ES-I3 (cell line): ENCODE measurements around the gene TEX35.
"Not testable (repeated sequence)": the region's sequence is repeated elsewhere in the genome, so short reads cannot be mapped to it uniquely, and the experiment has no call there.

Source experiments
- H3K36me3 ChIP-seq: 2 replicates; pipeline ENCODE4 v1.6.1; 2013; ENCODE audit warnings: mild to moderate bottlenecking, low read length, control low read depth, moderate library complexity; ENCODE audit not compliant: insufficient read depth
- H3K4me1 ChIP-seq: 2 replicates; pipeline ENCODE4 v1.6.1; 2013; ENCODE audit warnings: mild to moderate bottlenecking, control low read depth, low read length; ENCODE audit not compliant: insufficient read depth
- H3K9ac ChIP-seq: 2 replicates; pipeline ENCODE4 v1.6.1; 2013; ENCODE audit warnings: low read depth, mild to moderate bottlenecking, low read length, moderate library complexity
- H3K9me3 ChIP-seq: 2 replicates; pipeline ENCODE4 v1.6.1; 2013; ENCODE audit warnings: mild to moderate bottlenecking, low read length, moderate library complexity; ENCODE audit not compliant: control insufficient read depth, insufficient read depth

The TEX35 gene

GRCh38 chr1:178500091-178500770 lies 12.7 kb upstream of the TEX35 start:
- Histone ChIP-seq H3K9ac (no peak overlapping the region), H3K9me3 (no peaks in the 10 kb centered on the region), H3K4me1 (no peaks in the 10 kb centered on the region), H3K36me3 (no peaks in the 10 kb centered on the region)

- Histone ChIP-seq H3K36me3 (no peaks in the 10 kb centered on the region), H3K9me3 (no peaks in the 10 kb centered on the region), H3K9ac (no peak overlapping the region), H3K4me1 (no peaks in the 10 kb centered on the region)
Measured at GRCh38 chr1:178500936-178501554, 11.9 kb upstream of the TEX35 start.

GRCh38 chr1:178501705-178502329 lies 11.1 kb upstream of the TEX35 start:
- H3K36me3 ChIP-seq, result no peaks in the 10 kb centered on the region
- H3K4me1 ChIP-seq, result no peaks in the 10 kb centered on the region
- no peak overlapping the region for H3K9ac ChIP-seq
- no peaks in the 10 kb centered on the region for H3K9me3 ChIP-seq

GRCh38 chr1:178502330-178502714 lies 10.6 kb upstream of the TEX35 start:
- H3K36me3 ChIP-seq, result no peaks in the 10 kb centered on the region
- H3K9ac ChIP-seq, result no peak overlapping the region
- no peaks in the 10 kb centered on the region for H3K9me3 ChIP-seq
- no peaks in the 10 kb centered on the region for H3K4me1 ChIP-seq

- Histone ChIP-seq H3K9ac (no peak overlapping the region), H3K4me1 (no peaks in the 10 kb centered on the region), H3K9me3 (no peaks in the 10 kb centered on the region), H3K36me3 (no peaks in the 10 kb centered on the region)
Measured at GRCh38 chr1:178502856-178503255, 10.1 kb upstream of the TEX35 start.

- H3K9ac ChIP-seq, H3K9me3 ChIP-seq, H3K36me3 ChIP-seq, H3K4me1 ChIP-seq: not testable (repeated sequence)
Measured at GRCh38 chr1:178503316-178503715, 9.6 kb upstream of the TEX35 start.

- no peaks in the 10 kb centered on the region for H3K36me3 ChIP-seq
- H3K9ac ChIP-seq, result no peak overlapping the region
- H3K9me3 ChIP-seq, result no peaks in the 10 kb centered on the region
- no peaks in the 10 kb centered on the region for H3K4me1 ChIP-seq
Measured at GRCh38 chr1:178503849-178504248, 9.1 kb upstream of the TEX35 start.

GRCh38 chr1:178504286-178504685 lies 8.6 kb upstream of the TEX35 start:
- Histone ChIP-seq H3K9me3 (no peaks in the 10 kb centered on the region), H3K9ac (no peak overlapping the region), H3K4me1 (no peaks in the 10 kb centered on the region), H3K36me3 (no peaks in the 10 kb centered on the region)

- Histone ChIP-seq H3K36me3 (no peaks in the 10 kb centered on the region), H3K4me1 (no peaks in the 10 kb centered on the region), H3K9ac (no peak overlapping the region), H3K9me3 (no peaks in the 10 kb centered on the region)
Measured at GRCh38 chr1:178506177-178506576, 6.7 kb upstream of the TEX35 start.

- no peaks in the 10 kb centered on the region for H3K4me1 ChIP-seq
- no peak overlapping the region for H3K9ac ChIP-seq
- no peaks in the 10 kb centered on the region for H3K36me3 ChIP-seq
- no peaks in the 10 kb centered on the region for H3K9me3 ChIP-seq
Measured at GRCh38 chr1:178506669-178507068, 6.2 kb upstream of the TEX35 start.

GRCh38 chr1:178509414-178510007 lies 3.4 kb upstream of the TEX35 start:
- no peaks in the 10 kb centered on the region for H3K4me1 ChIP-seq
- no peaks in the 10 kb centered on the region for H3K36me3 ChIP-seq
- no peaks in the 10 kb centered on the region for H3K9me3 ChIP-seq
- H3K9ac ChIP-seq, result no peak overlapping the region

GRCh38 chr1:178510155-178510554 lies 2.8 kb upstream of the TEX35 start:
- no peaks in the 10 kb centered on the region for H3K4me1 ChIP-seq
- H3K9me3 ChIP-seq, result no peaks in the 10 kb centered on the region
- no peak overlapping the region for H3K9ac ChIP-seq
- H3K36me3 ChIP-seq, result no peaks in the 10 kb centered on the region

GRCh38 chr1:178513278-178513983 lies 522 bp downstream of the TEX35 start:
- H3K4me1 ChIP-seq, result no peaks in the 10 kb centered on the region
- no peaks in the 10 kb centered on the region for H3K36me3 ChIP-seq
- no peak overlapping the region for H3K9ac ChIP-seq

GRCh38 chr1:178516110-178516509 lies 3.2 kb downstream of the TEX35 start:
- no peak overlapping the region for H3K9ac ChIP-seq
- H3K36me3 ChIP-seq, result no peaks in the 10 kb centered on the region
- peaks cover 2% of the 10 kb centered on the region; the same call in 1 of the 2 replicates for H3K9me3 ChIP-seq
- H3K4me1 ChIP-seq, result no peaks in the 10 kb centered on the region

More at GRCh38 chr1:178513278-178513983, 522 bp downstream of the TEX35 start:
- no peaks in the 10 kb centered on the region for H3K9me3 ChIP-seq
